ENCODE data around the gene DYSF.

- no peak for TF ChIP-seq CTCF (IDR thresholded peaks at IDR 0.05)
- TF ChIP-seq POLR2A (IDR thresholded peaks at IDR 0.05) = no peak
Observed at GRCh38 chr2:71603311-71603811, 150.0 kb downstream of the DYSF start.
